HepG2 (cell line): Measurements from ENCODE around the gene ME3. TPM values are rescaled to one million over a fixed set of nuclear protein-coding genes. Genes with fewer than 3 reads are reported as not detected.

ENCODE experiments used
- ATAC-seq: fragments of 200-7000 bp; cut with Tn5 transposase; 3 replicates; pipeline ENCODE4 v1.9.1; 2020; ENCODE audit warnings: mild to moderate bottlenecking, moderate library complexity
- BruUV-seq: library from RNA; stranded (reverse); fragments of 400-500 nt; replicated peaks from 2 replicates; lab custom pipeline; 2021; lab: Mats Ljungman, UMichigan
- CTCF ChIA-PET: fragments of 300-600 bp; formaldehyde crosslinking; extraction: SDS; loops from one replicate; lab custom pipeline; 2021; ENCODE audit warnings: low total read pairs, inconsistent platforms, low intra/inter-chr PET ratio; lab: Yijun Ruan, JAX
- POLR2A ChIA-PET: fragments of 350-600 bp; sonication (Branson Sonifier 250); formaldehyde crosslinking; loops from one replicate; lab custom pipeline; 2020; ENCODE audit warnings: antibody characterized with exemption, inconsistent platforms; lab: Yijun Ruan, JAX
- DNase-seq: peaks from one replicate; pipeline ENCODE4 v3.0.0-alpha.2; 2015; ENCODE audit warnings: low spot score
- FAIRE-seq: peaks from 3 replicates; lab custom pipeline; 2011; peaks lifted over from hg19 to GRCh38; lab: Jason Lieb, UNC
- H2AFZ ChIP-seq: one replicate; pipeline ENCODE4 v1.6.1; 2011; ENCODE audit warnings: low read length, inconsistent platforms
- H3K27ac ChIP-seq: fragments of 300-600 bp; 3 replicates; pipeline ENCODE4 v1.8.0; 2011; ENCODE audit warnings: mixed run types, mild to moderate bottlenecking, mixed read lengths, low read length, inconsistent platforms; ENCODE audit not compliant: insufficient read depth; ENCODE audit errors: extremely low read length
- H3K27me3 ChIP-seq, 2 experiments: fragments of 200-600 bp in 1 of 2; 2 replicates in 1 of 2; 3 replicates in 1 of 2; pipeline versions ENCODE4 v1.6.0 to v1.8.0; 2011; ENCODE audit warnings: low read length in 2 of 2, mild to moderate bottlenecking in 2 of 2, moderate library complexity in 2 of 2, inconsistent platforms in 1 of 2; ENCODE audit not compliant: insufficient read depth in 2 of 2, control insufficient read depth in 1 of 2
- H3K36me3 ChIP-seq, 2 experiments: fragments of 200-600 bp in 1 of 2; replicated peaks in 1 of 2; 2 replicates in 1 of 2; 3 replicates in 1 of 2; pipeline versions ENCODE4 v1.5.1 to v1.8.0; 2011; ENCODE audit warnings: low read length in 2 of 2, inconsistent platforms in 1 of 2; ENCODE audit not compliant: insufficient read depth in 2 of 2, control insufficient read depth in 1 of 2
- H3K4me1 ChIP-seq: 2 replicates; pipeline ENCODE4 v1.5.1; 2012; ENCODE audit warnings: low read length, inconsistent platforms; ENCODE audit not compliant: insufficient read depth
- H3K4me2 ChIP-seq: 2 replicates; pipeline ENCODE4 v1.6.0; 2011; ENCODE audit warnings: low read depth, low read length, inconsistent platforms
- H3K4me3 ChIP-seq, 3 experiments: fragments of 200-600 bp in 1 of 3; sonication (generic), shearing (Covaris generic) in 1 of 3; replicated peaks in 1 of 3; 2 replicates each; pipeline ENCODE4 v1.5.1; 2011 to 2016; ENCODE audit warnings: low read length in 3 of 3, inconsistent platforms in 2 of 3, low read depth in 2 of 3, mild to moderate bottlenecking in 2 of 3, control low read depth in 1 of 3, mixed read lengths in 1 of 3; ENCODE audit not compliant: insufficient read depth in 1 of 3
- H3K79me2 ChIP-seq: one replicate; pipeline ENCODE4 v1.6.1; 2011; ENCODE audit warnings: low read length, inconsistent platforms; ENCODE audit not compliant: insufficient read depth
- H3K9ac ChIP-seq: 2 replicates; pipeline ENCODE4 v1.6.0; 2011; ENCODE audit warnings: mild to moderate bottlenecking, low read depth, low read length, inconsistent platforms; ENCODE audit not compliant: insufficient read depth
- H3K9me3 ChIP-seq: 2 replicates; pipeline ENCODE4 v1.5.1; 2012; ENCODE audit warnings: mild to moderate bottlenecking, low read length
- H4K20me1 ChIP-seq: 2 replicates; pipeline ENCODE4 v1.6.0; 2011; ENCODE audit warnings: inconsistent platforms, mild to moderate bottlenecking, low read length, moderate library complexity; ENCODE audit not compliant: insufficient read depth
- CBX2 ChIP-seq, 2 experiments: fragments of 200-600 bp in 1 of 2; sonication (generic); formaldehyde crosslinking in 1 of 2; IDR thresholded peaks; 2 replicates each; pipeline versions ENCODE4 v1.7.0 to v1.8.1; 2018 to 2022; ENCODE audit warnings: low read depth in 2 of 2, low read length in 1 of 2, mild to moderate bottlenecking in 1 of 2, missing genetic modification reagents in 1 of 2
- CHCHD3 ChIP-seq: sonication (generic); formaldehyde crosslinking; IDR thresholded peaks from 2 replicates; pipeline ENCODE4 v1.8.0; 2022; ENCODE audit warnings: mild to moderate bottlenecking, missing genetic modification reagents, moderate library complexity
- CHD2 ChIP-seq: IDR thresholded peaks from 2 replicates; pipeline ENCODE4 v1.6.1; 2011; ENCODE audit warnings: low read depth, low read length, improper control_type of control experiment
- FIP1L1 ChIP-seq: fragments of 200-400 bp; formaldehyde crosslinking; IDR thresholded peaks from 2 replicates; pipeline ENCODE4 v1.6.1; 2018; ENCODE audit warnings: low read depth, mild to moderate bottlenecking, low read length, moderate library complexity, borderline replicate concordance; ENCODE audit not compliant: insufficient read depth
- HMG20A ChIP-seq: IDR thresholded peaks from 2 replicates; pipeline ENCODE4 v1.6.1; 2016; ENCODE audit warnings: borderline replicate concordance
- MYC ChIP-seq: sonication (generic); formaldehyde crosslinking; IDR thresholded peaks from 2 replicates; pipeline ENCODE4 v1.9.0; 2021; ENCODE audit warnings: missing genetic modification reagents, borderline replicate concordance
- NFE2 ChIP-seq: sonication (generic); formaldehyde crosslinking; IDR thresholded peaks from 2 replicates; pipeline ENCODE4 v1.4.0; 2020; ENCODE audit warnings: missing genetic modification reagents
- POLR2AphosphoS2 ChIP-seq: IDR thresholded peaks from 2 replicates; pipeline ENCODE4 v1.6.1; 2011; ENCODE audit warnings: low read depth, low read length, improper control_type of control experiment
- SRSF1 ChIP-seq: fragments of 200-400 bp; formaldehyde crosslinking; optimal IDR thresholded peaks from 2 replicates; pipeline ENCODE3; 2017; ENCODE audit warnings: mild to moderate bottlenecking, low read depth, low read length, moderate library complexity
- ZNF207 ChIP-seq: fragments of 450-650 bp; IDR thresholded peaks from 2 replicates; pipeline ENCODE4 v1.6.1; 2016; ENCODE audit warnings: antibody characterized with exemption, borderline replicate concordance
- ZNF333 ChIP-seq: sonication (generic); formaldehyde crosslinking; IDR thresholded peaks from 2 replicates; pipeline ENCODE4 v1.4.0; 2020; ENCODE audit warnings: mild to moderate bottlenecking, missing genetic modification reagents, borderline replicate concordance
- ZNF350 ChIP-seq: sonication (generic); formaldehyde crosslinking; IDR thresholded peaks from 2 replicates; pipeline ENCODE4 v1.4.0; 2020; ENCODE audit warnings: mild to moderate bottlenecking, low read depth, missing genetic modification reagents, borderline replicate concordance
- ZNF382 ChIP-seq: sonication (generic); formaldehyde crosslinking; IDR thresholded peaks from 2 replicates; pipeline ENCODE4 v1.5.0; 2020; ENCODE audit warnings: missing genetic modification reagents, mild to moderate bottlenecking, borderline replicate concordance
- ZNF484 ChIP-seq: sonication (generic); formaldehyde crosslinking; IDR thresholded peaks from 2 replicates; pipeline ENCODE4 v1.5.1; 2020; ENCODE audit warnings: mild to moderate bottlenecking, low read depth, missing genetic modification reagents, borderline replicate concordance
- ZNF558 ChIP-seq: sonication (generic); formaldehyde crosslinking; IDR thresholded peaks from 2 replicates; pipeline ENCODE4 v1.9.0; 2022; ENCODE audit warnings: mild to moderate bottlenecking, missing genetic modification reagents, borderline replicate concordance
- ZNF577 ChIP-seq: sonication (generic); formaldehyde crosslinking; IDR thresholded peaks from 2 replicates; pipeline ENCODE4 v1.4.0; 2020; ENCODE audit warnings: mild to moderate bottlenecking, low read depth, missing genetic modification reagents, borderline replicate concordance
- ZNF878 ChIP-seq: sonication (generic); formaldehyde crosslinking; IDR thresholded peaks from 2 replicates; pipeline ENCODE4 v1.8.1; 2023; ENCODE audit warnings: mild to moderate bottlenecking, missing genetic modification reagents, moderate library complexity
- WGBS: methylation state at CpG from one replicate; pipeline ENCODE4 v1.1.6; 2017; ENCODE audit warnings: low lambda C conversion rate; 5-methylcytosine and 5-hydroxymethylcytosine counted together
- in situ Hi-C: cut with HindIII; loops from 2 replicates; pipeline ENCODE4 v1.10.0; 2017; ENCODE audit warnings: low pct_unique_long_range_greater_than_20kb; ENCODE audit not compliant: extremely low pct_ligation_motif_present
- intact Hi-C: fragments of 100-400 bp; cut with micrococcal nuclease; formaldehyde crosslinking; loops from one replicate; pipeline ENCODE4 v1.10.0; 2022; ENCODE audit not compliant: unreplicated experiment
- polyA plus RNA-seq, 8 experiments: library from polyadenylated mRNA; depleted of rRNA in 3 of 8; stranded (reverse) in 7 of 8; unstranded in 1 of 8; fragments of >200 nt; fragmentation: Illumina TruSeq in 4 of 8; extraction: Trizol in 4 of 8; gene quantifications; 2 replicates each; pipeline versions ENCODE4 v1.2.1 to v1.2.3, GENCODE V29; 2011 to 2016; ENCODE audit warnings: low read depth in 4 of 8, missing spikeins in 1 of 8, mixed read lengths in 1 of 8; ENCODE audit not compliant: insufficient read depth in 1 of 8
- total RNA-seq, 5 experiments: library from RNA; depleted of rRNA; stranded (reverse); fragments of >200 nt; fragmentation: Illumina TruSeq; extraction: Trizol; gene quantifications; 2 replicates each; pipeline ENCODE4 v1.2.3, GENCODE V29; 2016; ENCODE audit warnings: low read depth in 1 of 5
- TF ChIP-seq, protein P1 (sequence below): sonication (generic); formaldehyde crosslinking; IDR thresholded peaks from 2 replicates; pipeline ENCODE4 v1.4.0; 2020; ENCODE audit warnings: missing genetic modification reagents
- TF ChIP-seq, protein P2 (sequence below), 2 experiments: fragments of 450-650 bp in 1 of 2; sonication (generic) in 1 of 2; formaldehyde crosslinking; IDR thresholded peaks; 2 replicates each; pipeline versions ENCODE4 v1.5.0 to v1.8.0; 2020 to 2022; ENCODE audit warnings: mild to moderate bottlenecking in 1 of 2, missing genetic modification reagents in 1 of 2
- TF ChIP-seq, protein P3 (sequence below): sonication (generic); formaldehyde crosslinking; IDR thresholded peaks from 2 replicates; pipeline ENCODE4 v1.8.1; 2023; ENCODE audit warnings: mild to moderate bottlenecking, moderate library complexity, missing genetic modification reagents

The ME3 gene
- total and polyA plus RNA-seq, 2 of the 13 experiments (the other 11 are each of a cell fraction or from before 2014, with no cell fraction given) = not detected

DNA sequence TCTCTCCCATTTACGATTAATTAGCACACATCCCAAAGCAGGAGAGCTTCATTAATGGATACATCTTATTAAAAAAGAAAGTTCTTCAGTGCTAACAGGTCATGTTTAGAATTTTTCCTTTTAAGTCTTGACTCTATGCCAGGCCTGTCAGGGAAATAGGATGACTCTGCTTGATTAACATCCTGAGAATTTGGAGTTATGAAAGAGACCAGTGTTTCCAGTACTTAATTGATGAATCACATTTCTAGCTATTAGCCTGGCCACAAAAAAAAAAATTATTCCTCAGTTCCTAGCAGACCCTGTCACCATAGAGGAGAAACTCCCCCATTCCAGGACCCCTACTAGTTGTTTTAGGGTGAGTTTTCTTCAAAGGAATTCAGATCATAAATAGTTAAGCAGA, 23.6 kb upstream of the ME3 start:
- Histone ChIP-seq H3K36me3 (no peaks in the 10 kb centered on the region), H3K27ac (no peak overlapping the region), H3K4me2 (no peak overlapping the region), H3K4me3 (no peak overlapping the region), H3K27me3 (peaks cover 7 to 36% of the 10 kb centered on the region in 2 experiments; a peak in 4 of 5 replicates), H2AFZ (no peak overlapping the region), H3K9ac (no peak overlapping the region), H3K4me1 (no peaks in the 10 kb centered on the region), H3K9me3 (no peaks in the 10 kb centered on the region), H3K79me2 (no peaks in the 10 kb centered on the region), H4K20me1 (no peaks in the 10 kb centered on the region; the same call in 1 of the 2 replicates)
- TF ChIP-seq, protein P1, sequence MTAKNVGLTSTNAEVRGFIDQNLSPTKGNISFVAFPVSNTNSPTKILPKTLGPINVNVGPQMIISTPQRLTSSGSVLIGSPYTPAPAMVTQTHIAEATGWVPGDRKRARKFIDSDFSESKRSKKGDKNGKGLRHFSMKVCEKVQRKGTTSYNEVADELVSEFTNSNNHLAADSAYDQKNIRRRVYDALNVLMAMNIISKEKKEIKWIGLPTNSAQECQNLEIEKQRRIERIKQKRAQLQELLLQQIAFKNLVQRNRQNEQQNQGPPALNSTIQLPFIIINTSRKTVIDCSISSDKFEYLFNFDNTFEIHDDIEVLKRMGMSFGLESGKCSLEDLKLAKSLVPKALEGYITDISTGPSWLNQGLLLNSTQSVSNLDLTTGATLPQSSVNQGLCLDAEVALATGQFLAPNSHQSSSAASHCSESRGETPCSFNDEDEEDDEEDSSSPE (CRISPR knock-in tag) = no peak
- TF ChIP-seq ZNF382 (CRISPR knock-in tag) = no peak
- no peak for TF ChIP-seq FIP1L1
- no peak for TF ChIP-seq ZNF333 (CRISPR knock-in tag)
- no peak for TF ChIP-seq ZNF350
- no peak for TF ChIP-seq MYC
- no peak for TF ChIP-seq CBX2 (IDR thresholded peaks at IDR 0.05; ENCODE audit: low read depth, low read length)
- no peak for TF ChIP-seq CBX2 (CRISPR knock-in tag; IDR thresholded peaks at IDR 0.05; ENCODE audit: low read depth)
- TF ChIP-seq ZNF484 (CRISPR knock-in tag) = no peak
- no peak for TF ChIP-seq POLR2AphosphoS2
- TF ChIP-seq ZNF207 = no peak
- TF ChIP-seq CHD2 = no peak
- TF ChIP-seq SRSF1 = no peak
- TF ChIP-seq ZNF878 (CRISPR knock-in tag) = no peak
- no peak for TF ChIP-seq CHCHD3 (CRISPR knock-in tag)
- no peak for TF ChIP-seq HMG20A
- TF ChIP-seq, protein P2, sequence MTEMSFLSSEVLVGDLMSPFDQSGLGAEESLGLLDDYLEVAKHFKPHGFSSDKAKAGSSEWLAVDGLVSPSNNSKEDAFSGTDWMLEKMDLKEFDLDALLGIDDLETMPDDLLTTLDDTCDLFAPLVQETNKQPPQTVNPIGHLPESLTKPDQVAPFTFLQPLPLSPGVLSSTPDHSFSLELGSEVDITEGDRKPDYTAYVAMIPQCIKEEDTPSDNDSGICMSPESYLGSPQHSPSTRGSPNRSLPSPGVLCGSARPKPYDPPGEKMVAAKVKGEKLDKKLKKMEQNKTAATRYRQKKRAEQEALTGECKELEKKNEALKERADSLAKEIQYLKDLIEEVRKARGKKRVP (CRISPR knock-in tag; IDR thresholded peaks at IDR 0.05) = no peak
- TF ChIP-seq ZNF558 (CRISPR knock-in tag) = no peak
- TF ChIP-seq ZNF577 (CRISPR knock-in tag) = no peak
- TF ChIP-seq, protein P3, sequence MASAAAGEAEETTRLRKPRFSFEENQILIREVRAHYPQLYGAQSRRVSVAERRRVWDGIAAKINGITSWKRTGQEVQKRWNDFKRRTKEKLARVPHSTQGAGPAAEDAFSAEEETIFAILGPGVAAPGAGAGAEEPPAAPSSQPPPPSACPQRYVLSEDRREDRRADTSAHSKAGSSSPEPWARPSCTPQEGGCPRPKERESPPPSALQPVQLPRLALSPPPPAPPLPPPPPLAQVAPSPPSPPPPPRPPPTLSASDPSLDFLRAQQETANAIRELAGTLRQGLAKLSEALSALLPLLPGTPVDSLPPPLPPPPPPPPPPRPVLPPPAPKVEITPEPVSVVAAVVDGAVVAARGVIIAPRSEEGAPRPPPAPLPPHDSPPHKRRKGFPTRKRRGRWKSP = no peak
- TF ChIP-seq NFE2 (CRISPR knock-in tag) = no peak
- ATAC-seq = no peak
- ChIA-PET POLR2A (no interaction called here), CTCF (no interaction called here)
- FAIRE-seq = no peak
- intact Hi-C loops = no loop called here
- in situ Hi-C loops = no loop called here
- DNase-seq = peak; percentile 11
- WGBS = 5% methylated on average over 1 of the region's 1 CpG
- no TSS peak for BruUV-seq
